A375 (cell line): ENCODE data around the gene CERS5. TPM values are rescaled to one million over a fixed set of nuclear protein-coding genes. Genes with fewer than 3 reads are reported as not detected.

ENCODE experiments used
- total RNA-seq: library from RNA; depleted of rRNA; stranded (reverse); fragments of >200 nt; shearing (Covaris generic); gene quantifications from 2 replicates; pipeline ENCODE4 v1.2.3, GENCODE V29; 2014; rRNA removed

The CERS5 gene, protein sequence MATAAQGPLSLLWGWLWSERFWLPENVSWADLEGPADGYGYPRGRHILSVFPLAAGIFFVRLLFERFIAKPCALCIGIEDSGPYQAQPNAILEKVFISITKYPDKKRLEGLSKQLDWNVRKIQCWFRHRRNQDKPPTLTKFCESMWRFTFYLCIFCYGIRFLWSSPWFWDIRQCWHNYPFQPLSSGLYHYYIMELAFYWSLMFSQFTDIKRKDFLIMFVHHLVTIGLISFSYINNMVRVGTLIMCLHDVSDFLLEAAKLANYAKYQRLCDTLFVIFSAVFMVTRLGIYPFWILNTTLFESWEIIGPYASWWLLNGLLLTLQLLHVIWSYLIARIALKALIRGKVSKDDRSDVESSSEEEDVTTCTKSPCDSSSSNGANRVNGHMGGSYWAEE
- total RNA-seq, result 25.1 and 25.7 TPM in 2 replicates

DNA sequence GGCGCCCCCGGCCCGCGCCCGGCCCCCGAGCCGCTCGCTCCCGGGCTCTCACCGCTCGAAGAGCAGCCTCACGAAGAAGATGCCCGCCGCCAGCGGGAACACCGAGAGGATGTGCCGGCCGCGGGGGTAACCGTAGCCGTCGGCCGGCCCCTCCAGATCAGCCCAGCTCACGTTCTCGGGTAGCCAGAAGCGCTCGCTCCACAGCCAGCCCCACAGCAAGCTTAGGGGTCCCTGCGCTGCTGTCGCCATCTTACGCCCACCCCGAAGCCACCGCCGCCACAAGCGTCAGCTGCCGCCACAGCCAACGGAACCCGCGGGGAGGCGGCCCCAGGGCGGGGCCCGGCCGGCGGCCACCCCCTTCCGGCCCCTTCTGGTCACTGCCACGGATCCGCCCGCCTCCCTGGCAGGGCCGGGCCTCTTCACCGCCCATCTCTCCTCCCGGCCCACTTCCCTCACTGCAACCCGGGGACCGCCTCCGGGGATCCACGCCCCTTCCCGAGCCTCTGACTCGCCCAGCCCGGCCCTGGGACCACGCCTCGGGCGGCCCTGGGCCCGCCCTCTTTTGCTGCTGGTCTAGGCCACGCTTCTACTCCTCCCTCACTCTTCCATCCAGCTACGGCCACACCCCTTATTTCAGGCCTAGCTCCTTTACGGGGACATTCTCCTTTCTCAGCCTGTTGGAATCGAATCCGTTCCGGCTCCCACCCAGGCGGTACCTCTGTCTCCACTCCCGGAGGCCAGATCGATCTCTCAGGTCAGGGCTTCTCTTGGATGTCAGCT lies at the start of gene CERS5:
CERS5 (minus strand) TSS at position 321 of the 780 bp plus-strand sequence; CDS start at position 249, 72 bp downstream.

DNA sequence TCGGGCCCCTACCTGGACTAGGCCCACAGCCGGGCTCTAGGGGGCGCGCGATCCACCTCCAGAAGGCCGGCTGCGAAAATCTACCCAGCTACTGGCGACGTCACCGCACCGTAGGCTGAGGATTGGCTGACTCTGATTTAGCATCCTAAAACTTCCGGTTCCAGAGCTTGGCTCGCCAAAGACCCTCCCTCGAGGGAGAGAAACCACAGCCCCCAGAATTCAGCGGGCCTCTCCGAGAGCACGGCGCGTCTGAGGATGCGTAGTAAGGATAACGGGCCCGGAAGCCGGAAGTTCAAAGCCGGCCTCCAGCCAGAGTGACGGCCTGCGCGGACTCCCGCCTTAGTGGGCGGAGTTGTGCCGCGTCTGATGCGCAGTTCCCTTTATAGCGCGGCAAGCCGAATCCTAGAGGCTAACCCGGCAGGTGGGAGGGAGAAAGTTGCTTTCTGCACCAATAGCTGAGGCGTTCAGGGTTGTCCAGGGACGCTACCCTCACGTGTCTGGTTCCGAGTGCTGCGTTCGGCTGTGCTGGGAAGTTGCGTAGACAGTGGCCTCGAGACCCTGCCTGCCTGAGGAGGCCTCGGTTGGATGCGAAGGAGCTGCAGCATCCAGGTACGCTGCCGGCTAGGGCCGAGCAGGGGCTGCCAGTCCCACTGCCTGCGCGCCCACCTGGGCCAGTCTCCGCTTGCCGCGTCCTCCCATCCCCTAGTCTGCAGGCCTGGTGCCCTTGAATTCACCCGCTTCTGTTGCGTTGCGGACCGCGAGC lies 55.3 kb downstream of the CERS5 start, which contains the start of gene COX14:
COX14 (plus strand) TSS at position 544 of the 763 bp plus-strand sequence. CDS start 7,808 bp downstream, outside the sequence.

DNA sequence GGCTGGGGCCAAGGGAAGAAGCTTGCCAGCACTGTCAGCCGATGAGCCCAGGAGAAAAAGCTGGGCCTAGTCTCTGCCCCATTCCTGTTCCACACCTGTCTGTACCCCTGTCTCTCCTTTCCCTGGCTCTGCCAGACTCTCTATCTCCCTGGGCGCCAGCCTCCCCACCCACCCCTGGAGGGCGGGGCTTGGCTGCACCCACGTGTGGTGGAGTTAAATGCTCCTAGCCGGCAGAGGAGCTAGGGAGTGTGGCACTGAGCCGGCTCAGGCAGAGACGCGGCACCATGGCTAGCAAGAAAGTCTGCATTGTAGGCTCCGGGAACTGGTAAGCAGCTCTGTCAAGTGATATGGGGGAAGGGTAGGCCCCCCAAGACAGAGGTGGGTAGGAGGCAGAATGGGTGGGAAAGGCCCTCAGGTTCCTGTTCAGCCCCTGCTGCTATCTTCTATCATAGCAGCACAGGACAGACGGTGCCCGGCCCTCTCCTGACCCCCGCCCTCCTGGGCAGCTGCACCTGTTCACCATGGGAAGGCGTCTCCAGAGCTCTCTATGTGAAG lies 63.3 kb downstream of the CERS5 start, which contains the start of gene GPD1:
GPD1 (plus strand) TSS at position 242 of the 555 bp plus-strand sequence; CDS start at position 285, 43 bp downstream.

DNA sequence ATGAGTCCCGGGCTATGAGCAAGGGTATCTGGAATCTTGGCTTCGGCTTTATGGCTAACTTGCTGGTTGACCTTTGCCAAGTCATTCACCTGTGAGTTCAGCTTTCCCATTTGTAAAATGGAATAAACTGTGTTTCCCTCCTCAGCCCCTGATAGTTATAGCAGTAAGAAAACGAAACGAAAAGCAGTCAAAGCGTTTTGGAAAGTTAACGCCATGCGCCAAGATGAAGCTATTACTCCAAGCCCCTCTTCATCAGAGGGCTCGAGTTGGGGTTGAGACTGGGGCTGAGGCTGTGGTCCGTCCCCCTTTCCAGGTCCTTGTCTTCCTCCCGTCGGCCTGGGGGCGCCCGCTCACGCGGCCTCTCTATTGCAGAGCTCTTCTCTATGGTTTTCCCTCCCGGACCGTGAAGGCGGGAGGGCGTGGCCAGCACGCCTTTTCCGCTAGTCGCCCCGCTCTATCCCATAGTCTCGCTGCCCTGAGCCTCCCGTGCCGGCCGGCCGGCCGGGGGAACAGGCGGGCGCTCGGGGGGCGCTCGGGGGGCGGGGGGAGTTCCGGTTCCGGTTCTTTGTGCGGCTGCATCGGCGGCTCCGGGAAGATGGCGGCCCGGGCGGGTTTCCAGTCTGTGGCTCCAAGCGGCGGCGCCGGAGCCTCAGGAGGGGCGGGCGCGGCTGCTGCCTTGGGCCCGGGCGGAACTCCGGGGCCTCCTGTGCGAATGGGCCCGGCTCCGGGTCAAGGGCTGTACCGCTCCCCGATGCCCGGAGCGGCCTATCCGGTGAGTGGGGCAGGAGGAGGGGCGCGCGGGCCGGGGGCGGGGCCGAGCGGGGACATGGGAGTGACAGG lies 82.2 kb downstream of the CERS5 start, which contains the start of gene SMARCD1:
SMARCD1 (plus strand) TSS at position 568 of the 840 bp plus-strand sequence; CDS start at position 596, 28 bp downstream.

Other genes starting within 250 kb of the CERS5 start
- not detected in 2 replicates for gene AQP2, start 216.6 kb downstream of the CERS5 start, total RNA-seq
- 0.49 and 0.69 TPM in 2 replicates for gene AQP5, start 205.5 kb downstream of the CERS5 start, total RNA-seq
- 0.26 and 0.88 TPM in 2 replicates for gene AQP6, start 194.4 kb downstream of the CERS5 start, total RNA-seq
- 77.8 and 85.3 TPM in 2 replicates for gene RACGAP1, start 141.9 kb downstream of the CERS5 start, total RNA-seq
- 5.9 and 7.6 TPM in 2 replicates for gene ASIC1, start 109.8 kb downstream of the CERS5 start, total RNA-seq
- 154 and 178 TPM in 2 replicates for gene SMARCD1, start 82.0 kb downstream of the CERS5 start, total RNA-seq
- 0.53 and 1.0 TPM in 2 replicates for gene GPD1, start 63.4 kb downstream of the CERS5 start, total RNA-seq
- 60.2 and 74.1 TPM in 2 replicates for gene COX14, start 55.1 kb downstream of the CERS5 start, total RNA-seq
- 64.6 and 69.7 TPM in 2 replicates for gene LIMA1, start 116.2 kb upstream of the CERS5 start, total RNA-seq
- not detected in 2 replicates for gene FAM186A, start 229.2 kb upstream of the CERS5 start, total RNA-seq
- gene LARP4, start 233.5 kb upstream of the CERS5 start, total RNA-seq, result 33.4 and 35.2 TPM in 2 replicates